HepG2 (cell line): Measurements from ENCODE around the gene ANKRD17. TPM values are rescaled to one million over a fixed set of nuclear protein-coding genes. Genes with fewer than 3 reads are reported as not detected.
A peak's percentile ranks its signal among the peaks of the same experiment; 100 is the strongest.

Experiments
- ATAC-seq: fragments of 200-7000 bp; cut with Tn5 transposase; 3 replicates; pipeline ENCODE4 v1.9.1; 2020; ENCODE audit warnings: mild to moderate bottlenecking, moderate library complexity
- BruUV-seq: library from RNA; stranded (reverse); fragments of 400-500 nt; replicated peaks from 2 replicates; lab custom pipeline; 2021; lab: Mats Ljungman, UMichigan
- CTCF ChIA-PET: fragments of 300-600 bp; formaldehyde crosslinking; extraction: SDS; loops from one replicate; lab custom pipeline; 2021; ENCODE audit warnings: low total read pairs, inconsistent platforms, low intra/inter-chr PET ratio; lab: Yijun Ruan, JAX
- POLR2A ChIA-PET: fragments of 350-600 bp; sonication (Branson Sonifier 250); formaldehyde crosslinking; loops from one replicate; lab custom pipeline; 2020; ENCODE audit warnings: antibody characterized with exemption, inconsistent platforms; lab: Yijun Ruan, JAX
- DNase-seq: peaks from one replicate; pipeline ENCODE4 v3.0.0-alpha.2; 2015; ENCODE audit warnings: low spot score
- FAIRE-seq: peaks from 3 replicates; lab custom pipeline; 2011; peaks lifted over from hg19 to GRCh38; lab: Jason Lieb, UNC
- H2AFZ ChIP-seq: one replicate; pipeline ENCODE4 v1.6.1; 2011; ENCODE audit warnings: low read length, inconsistent platforms
- H3K27ac ChIP-seq: fragments of 300-600 bp; 3 replicates; pipeline ENCODE4 v1.8.0; 2011; ENCODE audit warnings: mixed run types, mild to moderate bottlenecking, mixed read lengths, low read length, inconsistent platforms; ENCODE audit not compliant: insufficient read depth; ENCODE audit errors: extremely low read length
- H3K27me3 ChIP-seq, 2 experiments: fragments of 200-600 bp in 1 of 2; 2 replicates in 1 of 2; 3 replicates in 1 of 2; pipeline versions ENCODE4 v1.6.0 to v1.8.0; 2011; ENCODE audit warnings: low read length in 2 of 2, mild to moderate bottlenecking in 2 of 2, moderate library complexity in 2 of 2, inconsistent platforms in 1 of 2; ENCODE audit not compliant: insufficient read depth in 2 of 2, control insufficient read depth in 1 of 2
- H3K36me3 ChIP-seq, 2 experiments: fragments of 200-600 bp in 1 of 2; replicated peaks in 1 of 2; 2 replicates in 1 of 2; 3 replicates in 1 of 2; pipeline versions ENCODE4 v1.5.1 to v1.8.0; 2011; ENCODE audit warnings: low read length in 2 of 2, inconsistent platforms in 1 of 2; ENCODE audit not compliant: insufficient read depth in 2 of 2, control insufficient read depth in 1 of 2
- H3K4me1 ChIP-seq: 2 replicates; pipeline ENCODE4 v1.5.1; 2012; ENCODE audit warnings: low read length, inconsistent platforms; ENCODE audit not compliant: insufficient read depth
- H3K4me2 ChIP-seq: 2 replicates; pipeline ENCODE4 v1.6.0; 2011; ENCODE audit warnings: low read depth, low read length, inconsistent platforms
- H3K4me3 ChIP-seq, 3 experiments: fragments of 200-600 bp in 1 of 3; sonication (generic), shearing (Covaris generic) in 1 of 3; replicated peaks in 1 of 3; 2 replicates each; pipeline ENCODE4 v1.5.1; 2011 to 2016; ENCODE audit warnings: low read length in 3 of 3, inconsistent platforms in 2 of 3, low read depth in 2 of 3, mild to moderate bottlenecking in 2 of 3, control low read depth in 1 of 3, mixed read lengths in 1 of 3; ENCODE audit not compliant: insufficient read depth in 1 of 3
- H3K79me2 ChIP-seq: one replicate; pipeline ENCODE4 v1.6.1; 2011; ENCODE audit warnings: low read length, inconsistent platforms; ENCODE audit not compliant: insufficient read depth
- H3K9ac ChIP-seq: 2 replicates; pipeline ENCODE4 v1.6.0; 2011; ENCODE audit warnings: mild to moderate bottlenecking, low read depth, low read length, inconsistent platforms; ENCODE audit not compliant: insufficient read depth
- H3K9me3 ChIP-seq: 2 replicates; pipeline ENCODE4 v1.5.1; 2012; ENCODE audit warnings: mild to moderate bottlenecking, low read length
- H4K20me1 ChIP-seq: 2 replicates; pipeline ENCODE4 v1.6.0; 2011; ENCODE audit warnings: inconsistent platforms, mild to moderate bottlenecking, low read length, moderate library complexity; ENCODE audit not compliant: insufficient read depth
- HBP1 ChIP-seq: IDR thresholded peaks from 2 replicates; pipeline ENCODE4 v1.6.1; 2016; ENCODE audit warnings: low read depth, control low read depth
- PBX3 ChIP-seq: sonication (generic); formaldehyde crosslinking; IDR thresholded peaks from 2 replicates; pipeline ENCODE4 v1.8.1; 2023; ENCODE audit warnings: missing genetic modification reagents, inconsistent platforms, borderline replicate concordance
- PCBP2 ChIP-seq: fragments of 200-400 bp; formaldehyde crosslinking; optimal IDR thresholded peaks from 2 replicates; pipeline ENCODE3; 2018; ENCODE audit warnings: low read length, low read depth; ENCODE audit not compliant: poor library complexity, severe bottlenecking
- PHB2 ChIP-seq: fragments of 450-650 bp; IDR thresholded peaks from 2 replicates; pipeline ENCODE4 v1.6.1; 2018; ENCODE audit not compliant: partially characterized antibody
- PREB ChIP-seq: sonication (generic); formaldehyde crosslinking; IDR thresholded peaks from 2 replicates; pipeline ENCODE4 v1.4.0; 2020; ENCODE audit warnings: missing genetic modification reagents
- ZNF776 ChIP-seq: sonication (generic); formaldehyde crosslinking; IDR thresholded peaks from 2 replicates; pipeline ENCODE4 v1.4.0; 2020; ENCODE audit warnings: mild to moderate bottlenecking, missing genetic modification reagents
- ZSCAN31 ChIP-seq: sonication (generic); formaldehyde crosslinking; IDR thresholded peaks from 2 replicates; pipeline ENCODE4 v1.5.0; 2020; ENCODE audit warnings: low read depth, mild to moderate bottlenecking, missing genetic modification reagents
- WGBS: methylation state at CpG from one replicate; pipeline ENCODE4 v1.1.6; 2017; ENCODE audit warnings: low lambda C conversion rate; 5-methylcytosine and 5-hydroxymethylcytosine counted together
- in situ Hi-C: cut with HindIII; loops from 2 replicates; pipeline ENCODE4 v1.10.0; 2017; ENCODE audit warnings: low pct_unique_long_range_greater_than_20kb; ENCODE audit not compliant: extremely low pct_ligation_motif_present
- intact Hi-C: fragments of 100-400 bp; cut with micrococcal nuclease; formaldehyde crosslinking; loops from one replicate; pipeline ENCODE4 v1.10.0; 2022; ENCODE audit not compliant: unreplicated experiment
- polyA plus RNA-seq, 8 experiments: library from polyadenylated mRNA; depleted of rRNA in 3 of 8; stranded (reverse) in 7 of 8; unstranded in 1 of 8; fragments of >200 nt; fragmentation: Illumina TruSeq in 4 of 8; extraction: Trizol in 4 of 8; gene quantifications; 2 replicates each; pipeline versions ENCODE4 v1.2.1 to v1.2.3, GENCODE V29; 2011 to 2016; ENCODE audit warnings: low read depth in 4 of 8, missing spikeins in 1 of 8, mixed read lengths in 1 of 8; ENCODE audit not compliant: insufficient read depth in 1 of 8
- total RNA-seq, 5 experiments: library from RNA; depleted of rRNA; stranded (reverse); fragments of >200 nt; fragmentation: Illumina TruSeq; extraction: Trizol; gene quantifications; 2 replicates each; pipeline ENCODE4 v1.2.3, GENCODE V29; 2016; ENCODE audit warnings: low read depth in 1 of 5

ANKRD17 gene
- total and polyA plus RNA-seq, 2 of the 13 experiments (the other 11 are each of a cell fraction or from before 2014, with no cell fraction given): 55.7 to 61.1 TPM

GRCh38 chr4:73086095-73086868 is 172.3 kb downstream of the ANKRD17 start:
- Histone ChIP-seq H3K36me3 (peaks cover 10 to 46% of the 10 kb centered on the region in 2 experiments), H3K79me2 (peaks cover 26% of the 10 kb centered on the region), H3K27ac (no peak overlapping the region), H3K9ac (no peak overlapping the region), H3K4me2 (no peak overlapping the region), H3K9me3 (no peaks in the 10 kb centered on the region), H2AFZ (no peak overlapping the region), H3K4me3 (no peak overlapping the region), H3K27me3 (no peaks in the 10 kb centered on the region), H4K20me1 (no peaks in the 10 kb centered on the region), H3K4me1 (peaks cover 32% of the 10 kb centered on the region)
- intact Hi-C loops (no loop called here), in situ Hi-C loops (no loop called here)
- no TSS peak for BruUV-seq
- CTCF ChIA-PET: no interaction called here
- ATAC-seq (peak; percentile 23; the same call in 1 of the 3 replicates), FAIRE-seq (no peak), DNase-seq (no peak)
- 53% methylated on average over 6 of the region's 6 CpGs for WGBS
- POLR2A ChIA-PET: interaction anchor here (0.8 kb wide), 1 partner anchor 172 kb away, joined by 3 read pairs; the partner anchor contains the start of gene ANKRD17
- no peak for TF ChIP-seq ZNF776 (CRISPR knock-in tag)
- no peak for TF ChIP-seq PCBP2
- TF ChIP-seq HBP1 (CRISPR knock-in tag): no peak
- TF ChIP-seq PHB2: no peak
- no peak for TF ChIP-seq PREB (CRISPR knock-in tag)
- no peak for TF ChIP-seq PBX3 (CRISPR knock-in tag)
- TF ChIP-seq ZSCAN31: no peak
